DMS53 (cell line): ENCODE results near the gene ESR2.
"Not testable (repeated sequence)": the region's sequence is repeated elsewhere in the genome, so short reads cannot be mapped to it uniquely, and the experiment has no call there.

Source experiments
- DNase-seq: peaks from one replicate; lab custom pipeline; 2025; lab: John Stamatoyannopoulos, UW

The ESR2 gene

DNA sequence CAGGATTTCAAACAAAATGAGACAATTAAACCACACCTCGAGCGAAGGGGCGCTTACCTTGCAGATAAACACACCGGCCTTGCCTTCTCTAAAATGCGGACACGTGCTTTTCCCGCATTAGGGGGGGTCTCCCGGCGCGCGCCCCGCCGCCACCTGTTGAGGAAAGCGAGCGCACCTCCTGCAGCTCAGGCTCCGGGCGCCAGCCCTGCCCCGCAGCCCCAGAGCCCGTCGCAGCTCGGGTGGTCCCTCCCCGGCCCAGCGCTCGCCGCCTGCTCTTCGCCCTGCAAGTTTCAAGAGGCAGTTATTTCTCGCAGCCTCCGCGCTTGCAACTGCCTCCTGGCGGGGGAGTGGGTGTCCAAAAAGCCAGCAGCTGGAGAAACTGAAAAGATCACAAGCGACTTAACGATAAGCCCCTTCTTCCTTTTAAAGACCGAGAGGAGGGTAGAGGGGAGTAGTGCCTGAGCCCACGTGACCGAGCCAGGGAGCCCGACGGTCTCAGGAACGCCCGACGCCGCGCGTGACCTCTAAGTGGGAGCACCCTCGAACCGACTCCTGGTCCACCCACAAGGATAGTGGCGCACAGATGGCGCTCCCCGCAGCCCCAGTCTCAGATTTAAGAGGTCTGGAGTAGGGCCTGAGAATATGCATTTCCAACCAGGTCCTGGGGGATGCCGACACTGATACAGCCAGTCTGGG, at the start of gene ESR2:
Gene ESR2, minus strand, starts transcription at position 396 of the 696 bp plus-strand sequence. CDS start 11,386 bp downstream, outside the sequence.
- DNase-seq = peak; percentile 63

DNA sequence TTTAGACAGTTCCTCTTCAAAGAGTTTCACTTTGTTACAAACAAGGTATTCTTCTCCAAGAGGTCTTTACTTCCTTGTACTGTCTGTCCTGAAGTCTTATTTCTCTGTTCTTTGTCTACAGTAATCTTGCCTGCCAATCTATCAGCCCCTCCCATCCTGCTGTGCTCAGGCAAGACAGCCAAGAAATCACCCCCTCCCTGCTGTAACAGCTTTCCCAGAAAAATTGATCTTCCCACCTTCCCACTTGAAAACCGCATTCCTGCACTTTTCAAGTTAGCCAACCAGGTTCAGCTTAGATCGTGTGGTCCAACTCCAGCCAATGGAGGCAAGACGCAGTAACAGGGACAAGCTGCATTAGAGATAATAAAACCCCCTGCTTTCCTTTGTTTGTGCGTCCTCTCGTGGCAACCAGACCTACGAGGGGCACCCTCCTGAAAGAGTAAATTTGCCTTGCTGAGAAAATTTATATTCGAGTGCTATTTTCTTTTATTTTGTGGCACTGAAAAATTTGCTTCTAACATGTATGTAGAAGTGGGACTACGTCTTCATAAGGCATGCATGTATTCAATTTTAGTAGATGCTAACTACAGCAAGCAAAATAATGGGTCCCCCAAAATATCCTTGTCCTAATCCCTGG, 46.5 kb upstream of the ESR2 start:
- DNase-seq = peak; percentile 5

DNA sequence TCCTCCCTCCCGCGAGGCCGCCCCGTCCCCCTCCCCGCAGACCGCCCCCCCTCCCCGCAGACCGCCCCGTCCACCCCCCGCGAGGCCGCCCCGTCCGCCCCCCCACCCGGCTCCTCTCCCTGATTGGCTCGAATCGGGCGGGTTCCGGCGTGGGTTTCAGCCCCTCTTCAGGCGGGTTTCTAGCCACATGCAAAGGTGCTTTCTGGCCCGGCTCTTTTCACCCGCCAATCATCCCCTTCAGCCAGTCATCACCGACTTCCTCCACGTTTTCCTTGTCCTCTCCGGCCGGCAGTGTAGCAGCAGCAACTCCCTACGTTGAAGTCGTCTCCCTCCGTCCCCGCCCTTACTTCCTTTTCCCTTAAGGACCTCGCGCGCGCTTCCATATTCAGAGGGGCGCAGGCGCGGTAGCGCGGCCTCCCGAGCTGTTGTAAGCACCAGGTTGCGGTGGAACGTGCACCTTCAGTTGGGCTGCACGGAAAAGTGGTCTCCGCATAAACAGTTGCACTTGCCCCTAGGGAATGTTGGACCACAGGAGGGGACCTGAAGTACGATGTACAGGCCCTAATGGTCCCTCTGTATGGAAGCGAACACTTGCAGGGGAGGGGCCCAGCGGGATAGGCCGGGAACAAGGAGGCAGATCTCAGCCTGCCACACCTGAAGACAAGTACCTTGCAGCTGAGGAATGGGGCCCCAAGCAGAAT, 44.6 kb upstream of the ESR2 start:
- peak; percentile 98 for DNase-seq

DNA sequence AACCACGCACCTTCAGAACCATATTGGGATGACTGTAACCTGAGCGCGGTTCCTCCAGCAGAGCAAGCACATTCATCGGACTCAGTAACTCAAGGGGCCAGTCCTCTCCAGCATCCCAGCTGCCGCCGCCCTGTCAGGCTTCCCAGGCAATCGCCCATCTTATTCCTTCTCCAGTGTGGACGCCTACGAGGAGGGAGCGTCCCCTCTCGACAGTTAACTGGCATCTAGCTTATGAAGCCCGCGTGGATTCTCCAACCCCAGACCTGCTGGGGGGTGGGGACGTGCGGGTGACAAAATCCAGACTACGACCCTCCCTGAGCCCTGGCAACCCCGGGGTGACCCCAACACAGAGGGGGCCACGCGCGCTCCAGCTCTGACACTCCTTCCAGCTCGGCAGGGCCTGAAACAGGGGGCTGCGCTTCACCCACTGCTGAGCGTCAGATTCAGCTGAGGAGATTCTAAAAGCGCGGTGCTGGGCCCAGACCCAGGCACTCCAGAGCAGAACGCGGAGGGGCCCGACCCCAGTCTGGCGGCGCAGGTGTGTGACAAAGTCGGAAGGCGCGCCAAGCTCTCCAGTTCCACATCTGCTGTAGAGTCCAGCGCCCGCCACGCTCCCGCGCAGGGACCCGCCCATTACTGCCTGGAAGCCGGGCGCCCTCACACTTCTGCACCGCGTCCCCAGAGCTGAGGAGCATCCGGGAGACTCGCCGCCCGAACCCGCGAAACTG, 43.9 kb upstream of the ESR2 start:
- DNase-seq = peak; percentile 96

DNA sequence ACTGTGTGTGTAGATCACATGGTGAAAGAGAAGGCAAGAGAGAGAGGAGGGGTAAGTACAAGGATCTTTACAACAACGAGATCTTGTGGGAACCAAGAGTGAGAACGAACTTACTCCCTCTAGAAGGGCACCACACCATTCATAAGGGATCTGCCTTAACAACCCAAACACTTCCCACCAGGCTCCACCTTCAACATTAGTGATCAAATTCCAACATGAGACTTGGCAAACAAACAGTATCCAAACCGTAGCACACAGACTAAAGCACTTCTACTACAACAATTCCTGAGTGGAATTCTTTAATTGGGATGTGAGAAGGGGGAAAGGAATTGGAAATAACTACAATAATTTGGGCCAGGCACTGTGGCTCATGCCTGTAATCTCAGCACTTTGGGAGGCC, 35.0 kb upstream of the ESR2 start:
- DNase-seq = no peak

DNA sequence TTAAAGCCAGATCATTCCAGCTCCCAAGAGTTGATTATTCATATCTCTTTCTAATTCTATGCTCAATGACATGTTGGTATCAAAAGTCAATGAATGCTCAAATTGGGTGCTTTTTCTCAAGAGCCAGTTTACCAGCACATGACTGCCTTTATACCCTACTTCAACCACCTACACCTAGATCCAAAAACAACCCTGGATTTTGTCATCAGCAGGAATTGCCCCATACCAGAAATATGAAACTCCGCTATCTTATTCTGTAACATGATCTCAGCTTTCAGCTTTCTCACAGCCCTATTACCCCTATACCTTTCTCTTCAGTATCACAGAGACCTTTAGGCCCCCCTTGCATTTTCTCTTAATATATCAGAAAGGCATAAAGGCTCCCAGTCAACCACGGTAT, 32.3 kb upstream of the ESR2 start:
- DNase-seq = no peak

DNA sequence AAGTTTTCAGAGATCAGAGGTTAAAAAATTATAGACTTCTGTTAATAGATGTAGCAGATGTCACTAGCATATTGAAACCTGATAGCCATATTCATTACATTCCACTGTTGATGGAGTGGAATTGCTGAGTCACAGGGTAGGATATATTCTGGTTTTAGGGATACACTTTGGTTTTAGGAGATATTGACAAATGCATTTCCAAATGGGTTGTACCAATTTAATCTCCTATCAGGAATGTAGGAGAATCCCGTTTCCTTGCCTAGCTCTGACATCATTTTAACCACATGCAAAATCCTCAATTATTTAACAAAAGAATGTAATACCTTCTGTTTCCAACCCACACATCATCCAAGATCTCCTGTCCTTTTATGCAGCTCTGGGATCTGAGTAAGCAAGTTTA, 30.7 kb upstream of the ESR2 start:
- peak; percentile 68 for DNase-seq

DNA sequence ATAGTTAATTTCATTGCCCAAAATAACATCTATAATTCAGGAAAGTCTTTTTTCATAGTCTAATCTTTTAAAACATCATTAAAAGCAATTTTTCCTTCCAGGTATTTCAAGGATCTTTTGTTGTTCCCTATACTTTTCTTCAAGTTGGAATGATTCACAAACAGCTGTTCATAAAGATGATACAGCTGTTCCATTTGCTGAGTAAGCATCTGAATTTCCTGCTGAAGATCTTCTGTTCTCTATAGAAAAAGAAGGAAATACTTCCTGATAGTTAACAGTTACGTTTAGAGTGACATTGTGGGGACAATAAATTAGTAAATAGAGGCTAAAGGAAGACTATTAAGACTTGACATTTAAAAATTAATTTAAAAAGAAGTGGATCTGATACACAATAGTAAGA, 30.3 kb upstream of the ESR2 start:
- DNase-seq = peak; percentile 55

DNA sequence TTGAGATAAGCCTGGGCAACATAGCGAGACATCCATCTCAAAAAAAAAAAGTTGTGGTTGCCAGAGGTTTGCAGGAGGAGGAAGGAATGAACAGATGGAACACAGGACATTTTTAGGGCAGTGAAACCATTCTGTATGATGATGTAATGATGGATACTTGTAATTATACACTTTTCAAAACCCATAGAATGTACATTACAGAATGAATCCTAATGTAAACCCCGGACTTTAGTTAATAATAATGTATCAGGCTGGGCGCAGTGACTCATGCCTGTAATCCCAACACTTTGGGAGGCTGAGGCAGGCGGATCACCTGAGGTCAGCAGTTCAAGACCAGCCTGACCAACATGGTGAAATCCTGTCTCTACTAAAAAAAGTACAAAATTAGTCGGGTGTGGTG, 26.2 kb upstream of the ESR2 start:
- not testable (repeated sequence) for DNase-seq

DNA sequence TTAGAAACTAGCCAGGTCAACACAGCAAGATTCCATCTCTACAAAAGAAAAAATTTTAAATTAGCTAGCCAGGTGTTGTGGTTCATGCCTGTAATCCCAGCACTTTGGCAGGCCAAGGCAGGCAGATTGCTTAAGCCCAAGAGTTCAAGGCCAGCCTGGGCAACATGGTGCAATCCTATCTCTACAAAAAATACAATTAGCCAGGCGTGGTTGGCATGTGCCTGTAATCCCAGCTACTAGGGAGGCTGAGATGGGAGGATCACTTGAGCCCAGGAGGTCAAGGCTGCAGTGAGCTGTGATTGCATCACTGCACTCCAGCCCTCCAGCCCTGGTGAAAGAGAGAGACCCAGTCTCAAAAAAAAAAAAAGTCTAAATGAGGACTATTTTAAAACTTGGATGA, 24.5 kb upstream of the ESR2 start:
- DNase-seq = not testable (repeated sequence)

DNA sequence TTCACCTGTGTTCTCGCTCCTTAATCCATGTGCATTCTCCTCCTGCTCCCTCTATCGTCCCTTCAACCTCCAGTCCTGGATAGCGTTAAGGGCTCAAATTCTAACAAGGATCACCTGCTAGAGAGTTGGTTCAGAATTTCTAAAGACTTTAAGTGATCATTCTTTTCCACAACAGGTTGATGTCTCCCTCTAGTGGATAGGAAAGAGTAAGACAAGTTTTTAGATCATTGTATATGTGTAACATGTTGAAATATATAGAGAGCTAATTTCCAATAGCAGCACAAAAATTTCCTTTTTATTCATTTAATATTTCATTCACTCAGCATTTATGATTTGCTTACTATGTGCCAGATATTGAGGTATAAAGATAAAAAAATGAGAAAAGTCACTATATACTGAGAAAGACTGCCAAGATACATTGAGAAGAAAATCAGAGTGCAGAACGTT, 9.3 kb upstream of the ESR2 start:
- peak; percentile 80 for DNase-seq

DNA sequence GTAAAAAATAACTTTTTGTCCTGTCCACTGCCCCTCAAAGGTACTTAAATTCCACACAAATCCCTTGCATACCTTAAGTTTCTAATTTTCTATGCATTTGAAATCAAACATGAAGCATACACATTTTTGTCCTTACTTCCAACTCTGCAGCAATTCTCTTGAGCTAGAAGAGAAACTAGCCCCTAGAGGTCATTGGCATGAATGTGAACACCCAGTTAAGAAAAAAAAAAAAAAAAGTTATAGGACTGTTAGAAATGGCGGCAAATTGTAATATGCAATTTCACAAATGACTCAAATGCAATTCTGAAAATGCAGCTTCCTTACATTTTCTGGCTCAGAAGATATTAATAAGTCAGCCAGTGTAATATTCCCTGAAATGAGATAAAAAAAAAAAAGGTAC, 4.6 kb upstream of the ESR2 start:
- DNase-seq = peak; percentile 10

DNA sequence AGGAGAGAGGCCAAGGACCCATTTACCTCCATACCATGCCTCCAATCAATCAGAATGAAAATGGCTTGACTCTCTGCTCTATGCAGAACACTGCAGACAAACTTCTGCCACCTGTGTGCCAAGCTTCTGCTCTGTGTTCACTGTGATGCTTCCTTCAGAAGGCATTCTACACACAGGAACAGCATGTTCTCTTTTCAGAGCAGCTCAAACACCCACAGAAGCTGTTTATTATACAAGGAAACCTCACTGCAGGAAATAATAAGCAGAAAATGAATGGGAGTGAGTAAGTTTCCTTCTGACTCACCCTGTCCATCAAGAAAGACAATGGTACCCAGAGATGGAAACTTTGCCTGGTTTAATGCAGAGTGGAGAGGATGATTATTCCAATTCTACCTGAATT, 2.4 kb upstream of the ESR2 start:
- DNase-seq = peak; percentile 17

DNA sequence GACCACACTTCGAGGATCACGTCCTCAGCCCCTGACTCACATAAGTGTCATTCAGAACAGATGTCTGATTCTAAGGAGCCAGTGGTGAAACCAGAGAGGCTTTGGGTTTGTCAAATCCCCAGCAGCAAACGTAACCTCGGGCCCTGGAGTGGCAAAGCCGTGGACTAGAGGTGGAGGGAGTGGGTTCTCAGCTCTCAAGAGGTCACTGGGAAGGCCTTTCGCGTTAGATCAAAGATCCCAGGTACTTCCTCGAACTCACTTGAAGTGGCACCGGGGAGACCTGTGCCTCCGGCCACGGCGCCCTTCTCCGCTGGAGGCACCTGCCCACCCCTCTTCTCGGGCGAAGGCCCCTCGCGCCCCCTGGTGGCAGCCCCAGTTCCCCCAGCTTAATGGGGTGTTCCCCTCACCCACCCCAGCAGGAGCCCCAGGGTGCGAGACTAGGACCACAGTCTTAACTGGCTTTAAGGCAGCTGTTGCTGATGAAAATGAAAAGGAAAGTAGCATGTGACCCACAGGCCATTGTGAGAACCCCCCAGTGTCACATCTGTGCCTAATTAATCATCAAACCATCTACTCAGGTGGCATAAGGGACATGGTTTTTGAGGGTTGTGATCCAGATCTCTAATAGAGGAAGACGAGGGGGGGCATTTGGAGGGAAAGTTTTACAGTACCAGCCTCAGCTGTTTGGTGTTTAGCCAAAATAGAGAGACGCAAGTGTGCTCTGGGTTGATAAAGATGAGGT, 672 bp upstream of the ESR2 start:
- peak; percentile 79 for DNase-seq

DNA sequence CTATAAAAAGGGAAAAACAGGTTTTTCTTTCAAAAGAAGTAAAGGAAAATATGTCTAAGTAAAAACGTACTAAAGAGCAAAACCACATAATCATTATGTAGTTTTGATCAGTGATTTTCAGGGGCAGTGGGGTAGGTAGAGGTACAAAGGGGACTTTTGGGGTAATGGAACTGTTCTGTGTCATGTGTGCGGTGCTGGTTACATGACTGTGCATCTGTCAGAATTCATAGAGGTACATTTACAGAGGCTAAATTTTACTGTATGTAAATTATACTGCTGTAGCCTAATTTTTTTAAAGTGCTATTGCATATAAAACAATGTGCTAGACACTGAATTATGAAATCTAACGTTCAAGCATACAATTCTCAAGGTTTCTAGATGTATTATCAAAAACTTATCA, 2.0 kb downstream of the ESR2 start:
- no peak for DNase-seq

DNA sequence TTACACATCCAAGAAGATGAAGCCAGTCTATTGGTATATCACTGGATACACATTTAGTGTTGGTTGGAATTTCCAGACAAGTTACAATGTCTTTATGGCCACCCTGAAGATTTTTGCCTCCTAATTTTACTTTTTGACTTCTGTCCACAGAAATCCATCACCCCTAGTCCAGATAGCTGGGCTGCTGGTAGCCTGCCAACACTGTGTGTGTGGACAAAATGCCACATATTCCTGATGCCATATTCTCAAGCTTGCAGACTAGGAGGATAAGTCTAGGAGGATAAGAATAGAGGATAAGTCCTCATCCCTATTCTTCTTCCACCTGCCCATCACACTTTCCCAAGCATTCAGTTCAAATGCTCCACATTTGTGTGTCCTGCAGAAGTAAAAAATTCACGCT, 4.6 kb downstream of the ESR2 start:
- DNase-seq = no peak

DNA sequence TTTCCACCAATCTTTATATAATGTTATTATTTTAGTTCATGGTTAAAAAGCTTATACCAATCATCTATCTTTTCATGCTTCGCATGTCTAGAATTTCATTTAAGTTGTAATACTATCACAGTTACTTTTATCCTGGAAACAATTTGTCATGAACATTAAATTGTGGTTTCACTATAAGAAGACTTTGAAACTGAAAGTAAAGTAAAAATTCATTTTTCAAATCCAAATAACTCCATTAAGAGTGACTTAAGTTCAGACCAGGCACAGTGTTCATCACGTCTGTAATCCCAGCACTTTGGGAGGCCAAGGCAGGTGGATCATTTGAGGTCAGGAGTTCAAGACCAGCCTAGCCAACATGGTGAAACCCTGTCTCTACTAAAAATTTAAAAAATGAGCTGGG, 12.4 kb downstream of the ESR2 start:
- no peak for DNase-seq

DNA sequence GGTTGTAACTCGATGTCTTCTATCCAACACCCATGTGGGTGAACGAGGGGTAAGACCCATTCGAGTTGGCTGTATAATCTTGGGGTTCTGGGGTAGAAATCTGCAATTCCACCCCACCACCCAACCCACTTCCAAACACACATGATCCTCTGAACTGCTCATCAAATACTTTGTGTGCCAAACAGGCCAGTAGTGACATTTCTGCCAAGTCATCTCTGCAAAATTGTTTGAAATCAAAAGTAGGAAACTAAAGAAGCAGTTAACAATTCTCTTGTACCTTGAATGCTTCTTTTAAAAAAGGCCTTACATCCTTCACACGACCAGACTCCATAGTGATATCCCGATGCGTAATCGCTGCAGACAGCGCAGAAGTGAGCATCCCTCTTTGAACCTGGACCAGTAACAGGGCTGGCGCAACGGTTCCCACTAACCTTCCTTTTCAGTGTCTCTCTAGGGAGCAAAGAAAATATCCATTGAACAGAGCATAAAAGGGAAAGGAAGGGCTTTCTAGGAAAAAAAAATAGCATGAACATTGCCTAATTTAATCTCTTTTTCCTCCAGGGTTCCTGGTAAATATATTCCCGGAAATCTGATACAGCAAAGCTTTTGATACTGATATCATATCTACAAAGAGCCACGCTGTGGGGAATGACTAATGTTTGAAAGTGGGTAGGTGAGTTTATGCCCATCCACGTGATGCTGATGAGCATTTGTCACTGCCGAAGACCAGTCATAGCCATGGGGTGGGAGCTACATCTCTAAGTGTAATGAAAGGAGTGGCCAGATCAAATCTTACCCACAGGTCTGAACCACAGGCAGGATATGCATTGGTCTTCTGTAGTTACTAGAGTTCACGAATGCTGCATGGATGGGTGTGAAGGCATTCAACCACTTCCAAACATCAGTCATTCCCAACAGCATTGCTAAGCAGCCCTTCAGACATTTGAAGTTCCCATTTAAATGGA, 14.2 kb downstream of the ESR2 start:
- DNase-seq = peak; percentile 43

DNA sequence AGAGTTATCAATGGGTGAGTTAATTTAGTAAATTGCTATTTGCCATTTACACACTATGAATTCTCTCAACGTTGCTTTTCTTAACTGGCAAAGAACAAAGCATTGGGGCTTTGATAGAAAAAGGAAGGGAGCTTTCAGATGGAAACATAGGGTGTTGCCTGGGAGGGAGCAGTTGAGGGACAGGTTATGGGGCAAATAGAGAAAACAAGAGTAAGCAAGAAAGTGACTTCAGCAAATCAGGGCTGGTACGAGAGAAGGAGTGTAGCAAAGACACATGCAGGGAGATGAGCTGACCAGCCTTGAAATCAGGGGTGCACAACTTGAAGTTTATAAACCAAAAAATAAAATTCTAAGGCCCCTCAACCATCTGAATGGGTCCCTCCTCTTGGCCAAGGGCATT, 15.7 kb downstream of the ESR2 start:
- no peak for DNase-seq

DNA sequence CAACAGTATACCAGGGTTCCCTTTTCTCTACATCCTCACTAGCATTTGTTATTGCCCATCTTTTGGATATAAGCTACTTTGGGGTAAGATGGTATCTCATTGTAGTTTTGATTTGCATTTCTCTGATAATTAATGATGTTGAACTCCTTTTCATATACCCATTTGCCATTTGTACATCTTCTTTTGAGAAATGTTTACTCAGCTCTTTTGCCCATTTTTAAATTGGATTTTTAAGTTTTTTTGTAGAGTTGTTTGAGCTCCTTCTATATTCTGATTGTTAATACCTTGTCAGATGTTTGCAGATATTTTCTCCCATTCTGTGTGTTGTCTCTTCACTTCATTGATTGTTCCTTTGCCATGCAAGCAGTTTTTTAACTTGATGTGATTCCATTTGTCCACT, 22.2 kb downstream of the ESR2 start:
- DNase-seq = no peak

DNA sequence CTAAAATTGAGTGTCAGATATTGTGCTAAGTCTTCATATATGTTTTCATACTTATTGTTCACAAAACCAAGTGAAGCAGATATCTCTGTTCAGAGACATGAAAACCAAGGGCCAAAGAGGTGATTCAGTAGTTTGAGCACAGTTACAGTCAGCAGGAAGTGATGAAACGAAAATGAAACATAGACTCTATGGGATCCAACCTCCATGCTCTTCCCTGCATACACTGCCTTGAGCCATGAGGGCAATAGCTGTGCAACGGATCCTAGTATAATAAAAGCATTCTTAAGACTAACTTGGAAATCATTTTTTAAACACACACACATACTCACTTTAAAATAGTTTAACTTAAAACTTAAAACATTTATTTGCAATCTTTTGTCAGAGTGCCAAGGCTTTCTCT, 27.9 kb downstream of the ESR2 start:
- DNase-seq = no peak
